Right renal cortex interstitium (tissue), 3 donors: Measurements from ENCODE around the gene TADA1. TPM values are rescaled to one million over a fixed set of nuclear protein-coding genes. Genes with fewer than 3 reads are reported as not detected.
"Not testable (repeated sequence)": the region's sequence is repeated elsewhere in the genome, so short reads cannot be mapped to it uniquely, and the experiment has no call there.

Source experiments
- DNase-seq, 3 donors: peaks; one replicate each; pipeline ENCODE4 v3.0.0-alpha.2; 2013; ENCODE audit warnings: low read depth in 3 of 3, low spot score in 2 of 3
- polyA plus RNA-seq, 3 donors: library from polyadenylated mRNA; unstranded; fragments of 120-200 nt; gene quantifications; one replicate each; pipeline ENCODE4 v1.2.1, GENCODE V29; 2013; ENCODE audit not compliant: insufficient read length in 3 of 3

The TADA1 gene
- polyA plus RNA-seq, 3 donors: 25.9 to 28.0 (median 27.5) TPM

DNA sequence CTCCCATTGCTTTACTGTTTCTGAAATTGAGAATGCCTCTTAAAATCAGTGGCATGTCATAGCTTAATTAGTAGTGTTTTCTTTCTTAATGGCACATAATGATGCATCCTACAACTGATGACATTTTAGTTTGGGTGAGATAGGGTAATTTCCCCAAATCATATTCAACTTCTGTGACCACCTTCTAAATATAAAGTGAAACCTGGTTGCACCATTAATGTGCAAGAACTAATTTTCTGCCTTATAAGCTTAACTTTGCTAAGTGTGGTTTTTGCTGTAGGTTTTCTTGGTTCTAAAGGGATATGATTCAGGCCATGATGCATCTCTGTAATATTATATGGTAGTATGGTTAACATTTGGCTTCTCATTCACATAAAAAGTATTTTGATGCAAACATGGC lies 27.9 kb downstream of the TADA1 start:
- no peak for DNase-seq

GRCh38 chr1:166844791-166845190 lies 31.3 kb downstream of the TADA1 start:
- DNase-seq: no peak

DNA sequence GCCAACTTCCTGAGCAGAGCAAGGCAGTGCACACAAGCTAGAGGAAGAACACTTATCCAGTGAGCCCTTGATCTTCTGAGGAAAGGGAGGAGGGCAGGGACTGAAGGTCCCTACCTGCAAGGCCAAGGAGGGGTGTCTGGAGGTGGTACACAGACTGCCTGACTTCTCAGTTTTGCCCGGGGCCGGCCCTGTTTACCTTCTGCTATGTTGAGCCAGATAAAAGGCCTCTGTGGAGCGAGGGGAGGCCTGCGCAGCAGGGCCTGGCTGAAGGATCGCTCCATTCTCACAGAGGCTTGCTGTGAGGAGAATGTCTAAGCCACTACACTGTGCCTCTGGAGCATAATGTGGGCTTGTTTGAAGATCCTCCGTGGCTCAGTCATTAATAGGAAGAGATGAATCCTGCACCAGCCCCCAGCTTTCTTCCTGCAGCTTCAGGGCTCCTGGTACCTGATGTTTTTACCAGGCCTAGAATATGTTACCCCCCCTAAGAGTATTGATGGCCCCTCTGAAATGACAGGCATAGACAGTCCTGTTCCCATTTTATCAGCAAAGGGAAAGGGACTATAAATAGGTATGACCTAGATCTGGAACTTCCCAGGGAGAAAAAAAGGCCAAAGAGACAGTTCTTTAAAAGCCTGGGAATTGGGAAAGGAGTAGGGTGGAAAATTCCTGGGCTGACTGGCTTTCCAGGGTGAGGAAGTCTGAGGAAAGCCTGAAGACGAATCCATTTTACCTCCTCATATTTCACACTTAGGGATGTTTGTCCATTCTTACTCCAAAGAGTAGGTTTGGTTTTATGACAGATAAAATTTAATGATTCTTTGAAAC lies 32.1 kb downstream of the TADA1 start:
- no peak for DNase-seq

GRCh38 chr1:166843322-166843721 lies 32.7 kb downstream of the TADA1 start:
- DNase-seq: no peak

DNA sequence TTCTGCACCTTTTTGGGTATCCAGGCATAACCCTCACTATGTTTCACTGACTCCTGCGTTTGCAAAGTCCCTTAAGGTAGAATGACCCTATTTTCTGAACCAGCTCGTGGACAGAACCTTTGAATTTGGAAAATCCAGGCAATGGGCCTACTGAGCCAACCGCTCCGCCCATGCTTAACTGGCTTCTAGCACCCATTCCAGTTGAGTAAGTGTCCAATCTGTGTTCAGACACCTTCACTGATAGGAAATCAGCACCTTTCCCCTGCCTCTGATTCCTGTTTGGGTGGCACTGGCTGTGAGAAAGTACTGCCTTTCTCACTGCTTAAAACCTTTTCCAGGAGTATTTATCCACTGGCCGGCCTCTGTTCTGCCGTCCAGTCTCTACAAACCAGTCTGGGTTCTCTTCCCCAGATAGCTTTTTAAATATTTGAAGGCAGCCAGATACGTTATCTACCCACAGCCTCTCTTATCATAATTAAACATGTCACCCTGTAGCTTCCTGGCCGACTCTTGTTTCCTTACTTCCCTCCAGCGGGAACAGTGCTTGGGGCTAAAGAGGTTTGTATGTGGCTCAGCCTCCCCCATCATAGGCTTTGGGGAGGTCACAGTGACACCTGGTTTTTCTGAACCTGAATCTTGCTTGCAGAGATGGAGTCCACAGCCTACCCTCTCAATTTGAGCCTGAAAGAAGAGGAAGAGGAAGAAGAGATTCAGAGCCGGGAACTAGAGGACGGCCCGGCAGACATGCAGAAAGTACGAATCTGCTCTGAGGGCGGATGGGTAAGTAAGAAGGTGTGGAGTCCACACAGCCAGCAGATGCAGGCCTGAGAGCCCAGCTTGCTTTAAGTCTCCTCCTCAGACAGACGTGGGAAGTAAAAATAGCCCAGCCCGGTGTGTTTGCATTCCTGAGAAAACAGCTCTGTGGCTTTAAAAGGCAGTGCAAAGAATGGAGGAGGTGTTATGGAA lies 35.5 kb downstream of the TADA1 start:
- no peak for DNase-seq

DNA sequence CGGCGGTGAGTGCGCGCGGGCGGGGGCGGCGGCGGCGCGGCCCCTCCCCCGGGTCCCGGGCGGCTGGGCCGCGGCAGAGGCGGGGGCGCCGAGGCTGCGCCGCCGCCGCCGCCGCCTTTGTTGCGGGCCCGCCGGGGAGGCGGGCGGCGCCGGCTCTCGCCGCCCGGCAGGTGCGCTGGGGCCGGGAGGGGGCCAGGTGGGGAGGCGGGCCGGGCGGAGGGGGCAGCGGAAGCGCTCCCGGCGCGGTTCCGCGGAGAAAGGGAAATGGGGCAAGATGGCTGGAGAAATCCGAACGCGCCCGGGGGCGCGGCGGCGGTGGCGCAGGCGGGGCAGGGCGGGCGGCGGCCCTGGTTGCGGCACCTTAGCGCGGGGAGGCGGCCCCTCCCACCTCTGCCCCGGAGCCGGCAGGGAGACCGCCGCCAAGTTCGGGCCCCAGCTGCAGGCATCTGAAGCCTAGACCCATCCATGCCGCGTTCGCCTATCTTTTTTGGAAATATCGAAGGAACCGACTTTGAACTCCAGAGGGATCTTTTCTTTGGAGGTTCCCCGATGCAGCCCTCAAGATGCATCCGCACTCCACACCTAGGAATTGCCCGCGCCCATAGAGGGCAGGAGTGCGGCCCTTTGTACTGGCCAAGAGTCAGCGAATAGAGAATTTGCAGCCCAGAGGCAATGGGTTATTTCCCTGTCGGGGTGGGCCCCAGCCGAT lies 36.3 kb downstream of the TADA1 start:
- DNase-seq: peak in 2 of 3 donors; percentile 12 to 13

DNA sequence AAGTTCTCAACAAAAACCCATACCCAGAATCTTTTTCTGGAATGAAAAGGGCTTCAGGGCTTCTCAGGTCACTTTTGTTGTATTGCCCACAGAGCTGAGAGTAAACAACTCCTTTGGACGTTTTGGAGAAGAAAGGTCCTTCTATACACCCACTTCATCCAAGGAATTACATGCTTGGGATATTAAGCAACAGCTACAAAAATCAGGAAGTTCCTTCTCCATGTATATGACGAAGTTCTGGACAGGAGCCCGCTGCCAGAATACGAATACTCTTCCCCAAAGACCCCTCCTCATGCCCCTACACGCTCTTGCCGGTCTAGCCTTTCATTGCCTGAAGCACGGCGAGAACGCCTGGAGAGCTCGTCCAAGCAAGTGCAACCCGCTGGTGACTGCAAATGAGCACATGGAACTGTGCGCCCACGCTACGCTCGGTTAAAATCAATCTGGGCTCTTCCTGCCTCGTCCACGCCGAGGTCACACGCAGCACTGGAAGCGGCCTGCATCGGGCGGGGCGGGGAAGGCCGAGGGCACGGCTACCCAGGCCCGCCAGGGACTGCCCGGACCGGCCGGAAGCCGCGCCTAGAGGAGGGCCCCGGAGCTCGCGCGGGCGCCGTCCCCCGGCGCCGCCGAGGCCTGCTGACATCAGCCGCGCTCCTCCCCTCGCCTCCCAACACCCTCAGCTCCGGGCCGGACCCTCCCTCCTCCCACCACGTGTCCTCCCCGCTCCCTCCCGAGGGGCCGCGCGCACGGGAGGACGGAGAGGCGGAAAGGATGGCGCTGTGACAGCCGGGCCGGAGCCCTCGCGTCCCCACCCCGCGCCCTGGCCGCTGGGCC lies 37.1 kb downstream of the TADA1 start, which contains the start of gene POGK:
Gene POGK (plus strand): TSS at position 710 of the 834 bp plus-strand sequence. CDS start 1,482 bp downstream, outside the sequence.
- DNase-seq: peak; percentile 74 to 83 (median 80)

DNA sequence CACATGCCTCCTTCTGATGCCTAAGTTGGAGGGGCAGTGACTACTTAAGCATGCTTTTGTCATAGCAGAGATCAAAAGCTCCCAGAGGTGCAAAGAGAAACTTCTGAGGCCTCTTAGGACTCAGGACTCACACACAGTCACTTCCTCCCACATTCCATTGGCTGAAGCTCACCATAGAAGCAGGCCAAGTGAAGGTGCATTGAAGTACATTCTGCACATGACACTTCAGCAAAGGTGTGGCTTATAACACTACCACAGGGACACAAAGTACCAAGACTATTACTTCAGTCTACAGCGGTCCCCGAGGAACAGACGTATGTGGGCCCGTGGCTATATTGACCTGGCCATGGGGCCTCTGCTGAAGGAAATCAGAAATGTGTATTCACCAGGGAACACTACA lies 39.3 kb downstream of the TADA1 start:
- no peak for DNase-seq

DNA sequence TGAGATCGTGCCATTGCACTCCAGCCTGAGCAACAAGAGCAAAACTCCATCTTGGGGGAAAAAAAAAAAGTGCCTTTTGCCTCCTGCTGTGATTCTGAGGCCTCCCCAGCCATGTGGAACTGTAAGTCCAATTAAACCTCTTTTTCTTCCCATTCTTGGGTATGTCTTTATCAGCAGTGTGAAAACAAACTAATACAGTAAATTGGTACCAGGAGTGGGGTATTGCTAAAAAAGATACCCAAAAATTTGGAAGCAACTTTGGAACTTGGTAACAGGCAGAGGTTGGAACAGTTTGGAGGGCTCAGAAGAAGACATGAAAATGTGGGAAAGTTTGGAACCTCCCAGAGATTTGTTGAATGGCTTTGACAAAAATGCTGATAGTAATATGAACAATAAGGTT lies 46.3 kb downstream of the TADA1 start:
- DNase-seq: not testable (repeated sequence)

DNA sequence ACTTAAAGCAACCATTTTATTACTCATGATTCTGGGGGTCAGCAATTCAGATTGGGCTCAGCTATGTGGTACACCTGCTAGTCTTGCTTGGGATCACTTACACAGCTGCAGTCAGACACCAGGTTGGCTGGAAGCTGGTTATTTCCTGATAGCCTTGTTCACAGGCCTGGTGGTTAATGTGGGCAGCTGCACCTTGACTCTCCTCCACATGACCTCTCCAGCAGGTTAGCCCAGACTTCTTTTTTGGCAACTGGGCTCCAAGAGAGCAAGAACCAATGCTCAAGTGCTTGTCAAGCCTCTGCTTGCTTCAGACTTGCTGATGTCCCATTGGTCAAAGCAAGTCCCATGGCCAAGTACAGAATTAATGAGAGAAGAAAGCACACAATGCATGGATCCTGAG lies 48.6 kb downstream of the TADA1 start:
- DNase-seq: no peak

DNA sequence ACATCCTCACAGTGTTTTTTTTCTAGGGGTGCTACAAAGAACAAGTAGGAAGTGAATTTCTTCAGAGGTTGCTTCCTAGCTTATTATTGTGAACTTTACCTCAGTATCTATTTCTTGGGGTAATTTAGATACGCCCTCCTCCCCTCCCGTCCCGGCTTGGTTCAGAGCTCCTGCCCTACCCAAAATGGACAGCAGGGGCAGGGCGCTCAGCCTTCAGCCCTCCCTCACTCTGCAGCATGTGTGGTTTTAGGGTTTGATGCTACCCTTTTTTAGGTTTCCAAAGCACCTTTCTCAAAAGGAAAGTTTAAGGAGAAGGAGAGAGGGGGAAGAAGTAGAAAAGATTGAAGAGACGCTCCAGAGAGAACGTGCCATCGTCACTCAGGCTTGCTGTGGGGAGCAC lies 53.7 kb downstream of the TADA1 start:
- no peak for DNase-seq

DNA sequence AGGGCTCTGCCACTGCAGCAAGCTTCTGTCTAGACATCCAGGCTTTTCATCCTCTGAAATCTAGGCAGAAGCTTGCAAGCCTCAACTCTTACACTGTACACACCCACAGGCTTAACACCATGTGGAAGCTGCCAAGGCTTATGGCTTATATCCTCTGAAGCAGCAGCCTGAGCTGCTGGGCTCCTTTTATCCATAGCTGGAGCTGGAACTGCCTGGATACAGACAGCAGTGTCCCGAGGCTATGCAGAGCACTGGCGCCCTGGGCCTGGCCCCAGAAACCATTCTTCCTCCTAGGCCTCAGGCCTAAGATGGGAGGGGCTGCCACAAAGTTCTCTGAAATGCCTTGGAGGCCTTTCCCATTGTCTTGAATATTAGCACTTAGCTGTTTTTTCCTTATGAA lies 56.1 kb downstream of the TADA1 start:
- no peak for DNase-seq

DNA sequence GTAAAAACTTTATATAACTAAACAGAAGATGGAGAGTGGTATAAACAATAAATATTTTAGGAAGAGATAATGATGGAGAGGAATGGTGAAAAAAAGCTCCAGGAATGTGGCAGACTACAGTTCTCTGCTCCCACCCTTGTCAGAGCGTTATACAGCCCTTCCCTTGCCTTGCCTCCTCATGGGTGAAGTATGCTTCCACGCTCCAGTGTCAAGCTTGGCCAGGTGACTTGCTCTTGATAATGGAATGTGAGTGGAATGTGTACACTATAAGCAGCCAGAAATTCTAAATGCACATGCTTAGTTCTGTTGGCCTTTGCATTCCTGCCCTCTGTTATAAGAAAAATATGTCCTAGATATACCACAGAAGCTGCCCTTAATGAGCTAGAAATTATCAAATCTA lies 61.5 kb downstream of the TADA1 start:
- no peak for DNase-seq

DNA sequence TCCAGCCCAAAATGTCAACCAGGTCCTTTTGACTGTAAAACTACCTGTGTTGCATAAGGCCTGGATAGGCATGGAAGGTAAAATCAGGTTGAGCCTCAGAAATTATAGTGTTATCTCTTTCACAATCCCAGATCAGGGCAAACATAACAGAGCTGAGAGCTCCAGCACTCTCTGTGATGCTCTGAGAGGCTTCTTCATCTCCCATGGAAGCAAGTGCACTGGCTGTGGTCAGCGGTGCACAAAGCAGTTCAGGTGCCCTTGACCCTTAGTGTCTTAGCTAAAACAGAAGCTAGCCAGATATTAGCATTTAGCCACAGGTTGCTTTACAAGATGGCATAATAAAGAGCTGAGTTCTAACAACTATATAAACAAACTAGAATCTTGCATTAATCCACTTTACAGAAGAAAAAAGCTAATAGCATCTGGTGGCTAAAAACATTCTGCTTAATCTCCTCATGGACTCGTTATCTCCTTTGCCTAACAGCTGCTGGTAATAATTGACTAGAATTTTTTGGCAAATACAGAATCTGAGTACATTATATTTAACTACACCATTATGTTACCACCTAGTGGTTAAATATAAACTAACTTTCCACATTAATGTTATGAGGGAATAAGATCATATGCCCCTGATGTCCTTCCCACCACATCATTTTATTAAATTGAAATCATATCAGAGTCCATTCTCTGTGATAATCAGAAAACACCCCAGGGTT lies 62.4 kb downstream of the TADA1 start:
- no peak for DNase-seq

DNA sequence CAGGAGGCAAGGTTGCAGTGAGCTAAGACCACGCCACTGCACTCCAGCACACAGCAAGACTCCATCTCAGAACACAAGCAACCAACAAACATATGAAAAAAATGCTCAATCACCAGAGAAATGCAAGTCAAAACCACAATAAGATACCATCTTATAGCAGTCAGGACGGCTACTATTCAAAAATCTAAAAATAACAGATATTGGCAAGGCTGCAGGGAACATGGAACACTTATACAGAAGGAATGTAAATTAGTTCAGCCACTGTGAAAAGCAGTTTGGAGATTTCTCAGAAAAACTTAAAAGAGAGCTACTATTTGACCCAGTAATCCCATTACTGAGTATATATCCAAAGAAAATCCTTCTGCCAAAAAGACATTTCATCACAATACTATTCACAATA lies 64.4 kb downstream of the TADA1 start:
- no peak for DNase-seq

- no peak for DNase-seq
These were observed 67.1 kb downstream of the TADA1 start for GRCh38 chr1:166808952-166809351.
